Activated naive CD8-positive, alpha-beta T cell treated with anti-CD3 and anti-CD28 coated beads, Interleukin-2, amount 10 ng/mL, durations not matched to agents 7 days and 5 days (primary cell): ENCODE measurements around the gene TRIP6. TPM values are rescaled to one million over a fixed set of nuclear protein-coding genes. Genes with fewer than 3 reads are reported as not detected.
"Not testable (repeated sequence)": the region's sequence is repeated elsewhere in the genome, so short reads cannot be mapped to it uniquely, and the experiment has no call there.

Experiments used
- ATAC-seq: fragments of 150-1000 bp; cut with Tn5 transposase; one replicate; pipeline ENCODE4 v1.10.0; 2021; ENCODE audit warnings: low read depth, moderate library complexity
- POLR2A ChIA-PET: fragments of 350-600 bp; sonication (Branson Sonifier 250); formaldehyde crosslinking; loops from one replicate; lab custom pipeline; 2021; ENCODE audit warnings: antibody characterized with exemption; lab: Charles Lee
- DNase-seq: peaks from one replicate; pipeline ENCODE4 v3.0.0; 2021
- H3K27ac Mint-ChIP-seq: one replicate; pipeline ENCODE4 v1.8.0; 2022; ENCODE audit warnings: mild to moderate bottlenecking, mixed read lengths
- H3K27me3 Mint-ChIP-seq: one replicate; pipeline ENCODE4 v1.8.0; 2022; ENCODE audit warnings: mild to moderate bottlenecking, moderate library complexity, mixed read lengths
- H3K36me3 Mint-ChIP-seq: one replicate; pipeline ENCODE4 v1.8.0; 2021; ENCODE audit warnings: mild to moderate bottlenecking, mixed read lengths
- H3K4me1 Mint-ChIP-seq: one replicate; pipeline ENCODE4 v1.8.0; 2021; ENCODE audit warnings: mixed read lengths
- H3K4me3 Mint-ChIP-seq: one replicate; pipeline ENCODE4 v1.8.0; 2022; ENCODE audit warnings: mild to moderate bottlenecking, moderate library complexity, mixed read lengths
- H3K9me3 Mint-ChIP-seq: one replicate; pipeline ENCODE4 v1.8.0; 2021; ENCODE audit warnings: mixed read lengths
- total RNA-seq, 2 experiments: library from RNA; stranded (reverse); gene quantifications; one replicate each; pipeline ENCODE4 v1.2.3, GENCODE V29; 2021

TRIP6 gene
- total RNA-seq, 2 experiments from 2014 or later, result 25.6 to 28.0 TPM

GRCh38 chr7:100854146-100854895, 12.9 kb upstream of the TRIP6 start:
- DNase-seq (no peak), ATAC-seq (no peak)
- H3K4me1 Mint-ChIP-seq, result peaks cover 10% of the 10 kb centered on the region
- peaks cover 6% of the 10 kb centered on the region for H3K36me3 Mint-ChIP-seq
- H3K9me3 Mint-ChIP-seq, result no peaks in the 10 kb centered on the region
- H3K27ac Mint-ChIP-seq, result no peak overlapping the region
- no peaks in the 10 kb centered on the region for H3K27me3 Mint-ChIP-seq
- POLR2A ChIA-PET, result interaction anchor here (1.3 to 1.9 kb wide), 3 partner anchors 20 to 268 kb away, joined by 4 to 5 read pairs (median 5); partner anchors contain the start of genes FBXO24, LRCH4 and SRRT
- H3K4me3 Mint-ChIP-seq, result peak overlapping the region; percentile 94

- H3K27me3 Mint-ChIP-seq, H3K27ac Mint-ChIP-seq, DNase-seq, H3K9me3 Mint-ChIP-seq, H3K4me3 Mint-ChIP-seq, ATAC-seq, H3K36me3 Mint-ChIP-seq: not testable (repeated sequence)
- POLR2A ChIA-PET, result interaction anchor here (1.6 kb wide), 1 partner anchor 20 kb away, joined by 5 read pairs; the partner anchor contains the start of gene SRRT
- H3K4me1 Mint-ChIP-seq, result peaks cover 10% of the 10 kb centered on the region
These were observed 12.3 kb upstream of the TRIP6 start for GRCh38 chr7:100854899-100855298.

GRCh38 chr7:100855515-100855914, 11.7 kb upstream of the TRIP6 start:
- Mint-ChIP-seq H3K27ac (no peak overlapping the region), H3K36me3 (peaks cover 10% of the 10 kb centered on the region), H3K27me3 (no peaks in the 10 kb centered on the region), H3K4me1 (peaks cover 10% of the 10 kb centered on the region), H3K9me3 (no peaks in the 10 kb centered on the region), H3K4me3 (no peak overlapping the region)
- ATAC-seq (no peak), DNase-seq (no peak)
- POLR2A ChIA-PET, result no interaction called here

- no peak overlapping the region for H3K27ac Mint-ChIP-seq
- POLR2A ChIA-PET, result interaction anchor here (0.7 kb wide), 1 partner anchor 20 kb away, joined by 3 read pairs; no protein-coding TSS in a partner anchor
These were observed 10.3 kb upstream of the TRIP6 start for GRCh38 chr7:100856871-100857282.

GRCh38 chr7:100859856-100860255, 7.3 kb upstream of the TRIP6 start:
- Mint-ChIP-seq H3K27ac (no peak overlapping the region), H3K36me3 (peaks cover 13% of the 10 kb centered on the region), H3K9me3 (no peaks in the 10 kb centered on the region), H3K4me1 (peaks cover 3% of the 10 kb centered on the region), H3K4me3 (no peak overlapping the region), H3K27me3 (no peaks in the 10 kb centered on the region)
- DNase-seq (no peak), ATAC-seq (no peak)
- POLR2A ChIA-PET, result no interaction called here

More at GRCh38 chr7:100856871-100857282, 10.3 kb upstream of the TRIP6 start:
- DNase-seq (no peak), ATAC-seq (no peak)
- Mint-ChIP-seq H3K9me3 (no peaks in the 10 kb centered on the region), H3K4me3 (no peak overlapping the region), H3K27me3 (no peaks in the 10 kb centered on the region), H3K36me3 (peaks cover 10% of the 10 kb centered on the region), H3K4me1 (peaks cover 7% of the 10 kb centered on the region)

GRCh38 chr7:100860702-100861615, 6.2 kb upstream of the TRIP6 start:
- ATAC-seq, result no peak
- DNase-seq, result no peak
- Mint-ChIP-seq H3K4me1 (peaks cover 1% of the 10 kb centered on the region), H3K27ac (no peak overlapping the region), H3K4me3 (no peak overlapping the region), H3K9me3 (no peaks in the 10 kb centered on the region), H3K36me3 (peaks cover 12% of the 10 kb centered on the region), H3K27me3 (no peaks in the 10 kb centered on the region)
- POLR2A ChIA-PET, result interaction anchor here (0.9 kb wide), 1 partner anchor 29 kb away, joined by 4 read pairs; the partner anchor contains the start of gene UFSP1

- H3K36me3 Mint-ChIP-seq, result peaks cover 12% of the 10 kb centered on the region
- POLR2A ChIA-PET, result interaction anchor here (0.9 kb wide), 1 partner anchor 28 kb away, joined by 4 read pairs; the partner anchor contains the start of gene UFSP1
- no peak for DNase-seq
- no peak for ATAC-seq
- no peak overlapping the region for H3K4me3 Mint-ChIP-seq
- no peaks in the 10 kb centered on the region for H3K27me3 Mint-ChIP-seq
- H3K4me1 Mint-ChIP-seq, result peaks cover 1% of the 10 kb centered on the region
- H3K27ac Mint-ChIP-seq, result no peak overlapping the region
- no peaks in the 10 kb centered on the region for H3K9me3 Mint-ChIP-seq
These were observed 5.6 kb upstream of the TRIP6 start for GRCh38 chr7:100861616-100861985.

GRCh38 chr7:100863406-100863950, 3.7 kb upstream of the TRIP6 start:
- DNase-seq (no peak), ATAC-seq (no peak)
- POLR2A ChIA-PET, result interaction anchor here (0.5 to 3.1 kb wide), 2 partner anchors 9 to 11 kb away, joined by 4 to 14 read pairs; partner anchors contain the start of gene SRRT
- no peak overlapping the region for H3K4me3 Mint-ChIP-seq
- peaks cover 13% of the 10 kb centered on the region for H3K36me3 Mint-ChIP-seq
- H3K27ac Mint-ChIP-seq, result no peak overlapping the region
- no peaks in the 10 kb centered on the region for H3K9me3 Mint-ChIP-seq
- H3K27me3 Mint-ChIP-seq, result no peaks in the 10 kb centered on the region
- H3K4me1 Mint-ChIP-seq, result peaks cover 9% of the 10 kb centered on the region

- ATAC-seq (no peak), DNase-seq (no peak)
- Mint-ChIP-seq H3K4me1 (peaks cover 9% of the 10 kb centered on the region), H3K27me3 (no peaks in the 10 kb centered on the region), H3K27ac (no peak overlapping the region), H3K9me3 (no peaks in the 10 kb centered on the region), H3K4me3 (no peak overlapping the region), H3K36me3 (peaks cover 13% of the 10 kb centered on the region)
- POLR2A ChIA-PET, result interaction anchor here (3.1 kb wide), 1 partner anchor 11 kb away, joined by 14 read pairs; the partner anchor contains the start of gene SRRT
These were observed 2.8 kb upstream of the TRIP6 start for GRCh38 chr7:100864263-100864845.

- DNase-seq, result no peak
- no peak overlapping the region for H3K4me3 Mint-ChIP-seq
- POLR2A ChIA-PET, result interaction anchor here (3.1 kb wide), 1 partner anchor 9 kb away, joined by 14 read pairs; the partner anchor contains the start of gene SRRT
These were observed 1.7 kb upstream of the TRIP6 start for GRCh38 chr7:100865372-100865911.

GRCh38 chr7:100865938-100866728, 1.1 kb upstream of the TRIP6 start:
- peak overlapping the region; percentile 95 for H3K27ac Mint-ChIP-seq
- peaks cover 9% of the 10 kb centered on the region for H3K4me1 Mint-ChIP-seq
- POLR2A ChIA-PET, result interaction anchor here (1.0 to 3.1 kb wide), 4 partner anchors 9 to 160 kb away, joined by 3 to 15 read pairs (median 5); partner anchors contain the start of genes POP7, SLC12A9, SRRT and UFSP1

More at GRCh38 chr7:100865372-100865911, 1.7 kb upstream of the TRIP6 start:
- Mint-ChIP-seq H3K4me1 (peaks cover 9% of the 10 kb centered on the region), H3K9me3 (no peaks in the 10 kb centered on the region), H3K27me3 (no peaks in the 10 kb centered on the region), H3K27ac (peak overlapping the region; percentile 16), H3K36me3 (peaks cover 8% of the 10 kb centered on the region)
- ATAC-seq, result no peak

More at GRCh38 chr7:100865938-100866728, 1.1 kb upstream of the TRIP6 start:
- Mint-ChIP-seq H3K4me3 (peak overlapping the region; percentile 95), H3K9me3 (no peaks in the 10 kb centered on the region), H3K36me3 (peaks cover 9% of the 10 kb centered on the region), H3K27me3 (no peaks in the 10 kb centered on the region)
- ATAC-seq (peak; percentile 50), DNase-seq (peak; percentile 53)
